Upper lobe of left lung (tissue), 6 donors: ENCODE data around the gene MSH3. TPM values are rescaled to one million over a fixed set of nuclear protein-coding genes. Genes with fewer than 3 reads are reported as not detected.
A peak's percentile ranks its signal among the peaks of the same experiment; 100 is the strongest.

Experiments used
- ATAC-seq, 2 donors: fragments of 200-7000 bp; cut with Tn5 transposase; one replicate each; pipeline ENCODE4 v1.9.1; 2022; ENCODE audit warnings: mild to moderate bottlenecking in 2 of 2, moderate library complexity in 2 of 2; ENCODE audit not compliant: low FRiP score in 2 of 2
- DNase-seq, 2 donors: peaks; one replicate each; pipeline ENCODE4 v3.0.0-alpha.2; 2019 to 2020
- H3K27ac ChIP-seq, 4 donors: fragments of 200-600 bp; sonication (generic); one replicate each; pipeline ENCODE4 v1.5.1; 2016 to 2019
- H3K27me3 ChIP-seq, 4 donors: fragments of 200-600 bp; sonication (generic); one replicate each; pipeline ENCODE4 v1.5.1; 2017 to 2019
- H3K36me3 ChIP-seq, 4 donors: fragments of 200-600 bp; sonication (generic); one replicate each; pipeline ENCODE4 v1.5.1; 2016 to 2019
- H3K4me1 ChIP-seq, 4 donors: fragments of 200-600 bp; sonication (generic); one replicate each; pipeline ENCODE4 v1.5.1; 2018 to 2019
- H3K4me3 ChIP-seq, 4 donors: fragments of 200-600 bp; sonication (generic); one replicate each; pipeline ENCODE4 v1.5.1; 2017 to 2019; ENCODE audit warnings: mild to moderate bottlenecking in 2 of 4, moderate library complexity in 1 of 4
- H3K9me3 ChIP-seq, 4 donors: fragments of 200-600 bp; sonication (generic); one replicate each; pipeline ENCODE4 v1.5.1; 2018 to 2019
- EP300 ChIP-seq, 4 donors: sonication (generic); formaldehyde crosslinking; IDR thresholded peaks; one replicate each; pipeline ENCODE4 v1.5.1; 2017; ENCODE audit warnings: antibody characterized with exemption in 4 of 4, control low read depth in 2 of 4
- POLR2A ChIP-seq, 4 donors: fragments of 450-650 bp; IDR thresholded peaks; one replicate each; pipeline ENCODE4 v1.5.1; 2016 to 2017; ENCODE audit warnings: antibody characterized with exemption in 4 of 4, mild to moderate bottlenecking in 2 of 4
- POLR2AphosphoS5 ChIP-seq, 2 donors: sonication (generic); formaldehyde crosslinking; IDR thresholded peaks; one replicate each; pipeline ENCODE4 v1.5.1; 2017; ENCODE audit warnings: antibody characterized with exemption in 2 of 2
- WGBS, 2 donors: methylation state at CpG; one replicate each; pipeline ENCODE4 v1.1.5; 2017 to 2018; 5-methylcytosine and 5-hydroxymethylcytosine counted together
- total RNA-seq, 6 donors: library from RNA; depleted of rRNA in 4 of 6; stranded (reverse); fragments of >200 nt in 4 of 6; gene quantifications; one replicate each; pipeline versions ENCODE4 v1.1.0 to v1.2.1, GENCODE V29; 2016 to 2021
- TF ChIP-seq, protein P1 (sequence below), 6 experiments: fragments of 450-650 bp in 4 of 6; fragments of 200-600 bp in 2 of 6; sonication (generic) in 2 of 6; IDR thresholded peaks; one replicate each; pipeline ENCODE4 v1.5.1; 2016 to 2019; ENCODE audit warnings: antibody characterized with exemption in 6 of 6
- donor health status: DM: no; HTN: no; CAD: no; lungs with moderate emphysema.
- donor health status: DM: no; HTN: yes; CAD: no; lungs with severe emphysema.

MSH3 gene
- total RNA-seq, 6 donors from 2014 or later: 9.0 to 17.3 (median 12.5) TPM

DNA sequence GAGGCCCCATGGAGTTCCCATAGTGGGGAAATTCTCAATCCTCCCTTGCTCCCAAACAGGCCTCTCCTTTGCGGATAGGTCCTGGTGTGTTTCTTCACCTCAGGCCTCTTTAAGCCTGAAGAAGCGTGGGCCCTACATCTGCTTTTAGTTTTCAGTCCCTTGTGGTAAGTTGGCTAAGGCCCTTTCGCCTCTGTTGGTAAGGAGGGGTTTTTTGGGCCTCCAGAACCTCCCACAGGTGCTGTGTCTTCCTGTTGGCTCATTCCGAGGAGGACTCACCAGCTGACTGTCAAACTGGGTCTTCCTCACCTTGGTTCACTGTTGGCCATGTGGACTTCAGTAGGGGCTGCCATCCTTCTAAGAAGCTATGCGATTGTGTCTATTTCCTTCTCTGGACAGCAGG lies 56.8 kb downstream of the MSH3 start:
- no peaks in the 10 kb centered on the region for H3K9me3 ChIP-seq
- DNase-seq: no peak
- peaks cover 0 to 15% (median 6%) of the 10 kb centered on the region in 4 donors for H3K36me3 ChIP-seq
- TF ChIP-seq, protein P1, sequence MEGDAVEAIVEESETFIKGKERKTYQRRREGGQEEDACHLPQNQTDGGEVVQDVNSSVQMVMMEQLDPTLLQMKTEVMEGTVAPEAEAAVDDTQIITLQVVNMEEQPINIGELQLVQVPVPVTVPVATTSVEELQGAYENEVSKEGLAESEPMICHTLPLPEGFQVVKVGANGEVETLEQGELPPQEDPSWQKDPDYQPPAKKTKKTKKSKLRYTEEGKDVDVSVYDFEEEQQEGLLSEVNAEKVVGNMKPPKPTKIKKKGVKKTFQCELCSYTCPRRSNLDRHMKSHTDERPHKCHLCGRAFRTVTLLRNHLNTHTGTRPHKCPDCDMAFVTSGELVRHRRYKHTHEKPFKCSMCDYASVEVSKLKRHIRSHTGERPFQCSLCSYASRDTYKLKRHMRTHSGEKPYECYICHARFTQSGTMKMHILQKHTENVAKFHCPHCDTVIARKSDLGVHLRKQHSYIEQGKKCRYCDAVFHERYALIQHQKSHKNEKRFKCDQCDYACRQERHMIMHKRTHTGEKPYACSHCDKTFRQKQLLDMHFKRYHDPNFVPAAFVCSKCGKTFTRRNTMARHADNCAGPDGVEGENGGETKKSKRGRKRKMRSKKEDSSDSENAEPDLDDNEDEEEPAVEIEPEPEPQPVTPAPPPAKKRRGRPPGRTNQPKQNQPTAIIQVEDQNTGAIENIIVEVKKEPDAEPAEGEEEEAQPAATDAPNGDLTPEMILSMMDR (IDR thresholded peaks at IDR 0.05): no peak
- TF ChIP-seq POLR2AphosphoS5 (IDR thresholded peaks at IDR 0.05) (no peak), POLR2A (IDR thresholded peaks at IDR 0.05) (no peak), EP300 (IDR thresholded peaks at IDR 0.05) (no peak)
- 94 to 95% methylated on average over 5 of the region's 5 CpGs for WGBS, 2 donors
- no peak overlapping the region for H3K4me3 ChIP-seq
- H3K27ac ChIP-seq: no peak overlapping the region
- no peaks in the 10 kb centered on the region for H3K4me1 ChIP-seq
- H3K27me3 ChIP-seq: no peaks in the 10 kb centered on the region
- no peak for ATAC-seq

DNA sequence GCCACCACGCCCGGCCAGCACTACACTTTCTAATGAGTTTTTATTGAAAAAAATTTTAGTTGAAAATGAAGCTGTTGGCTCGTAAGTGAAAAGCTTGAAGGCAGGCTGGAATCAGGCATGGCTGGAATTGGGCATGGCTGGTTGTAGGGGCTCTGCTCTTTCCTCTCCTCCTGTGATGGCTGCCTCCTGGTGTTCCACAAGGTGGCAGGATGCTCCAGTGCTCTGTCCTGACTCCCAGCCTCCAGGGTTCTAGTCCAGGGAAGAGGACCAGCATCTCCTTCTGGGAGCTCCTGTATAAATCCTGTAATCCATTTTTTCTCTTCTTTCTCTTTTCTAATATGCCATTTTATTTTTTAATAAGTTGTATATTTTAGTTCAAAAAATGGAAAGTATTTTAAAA lies 57.5 kb downstream of the MSH3 start:
- H3K4me1 ChIP-seq: no peaks in the 10 kb centered on the region
- ATAC-seq (no peak), DNase-seq (no peak)
- no peak for TF ChIP-seq POLR2AphosphoS5 (IDR thresholded peaks at IDR 0.05)
- TF ChIP-seq, protein P1 (IDR thresholded peaks at IDR 0.05): peak in 1 of 6 experiments; percentile 6
- H3K27me3 ChIP-seq: no peaks in the 10 kb centered on the region
- H3K27ac ChIP-seq: no peak overlapping the region
- no peaks in the 10 kb centered on the region for H3K9me3 ChIP-seq
- peaks cover 0 to 15% (median 6%) of the 10 kb centered on the region in 4 donors for H3K36me3 ChIP-seq
- H3K4me3 ChIP-seq: no peak overlapping the region
- 100% methylated on average over 3 of the region's 3 CpGs for WGBS, 2 donors

DNA sequence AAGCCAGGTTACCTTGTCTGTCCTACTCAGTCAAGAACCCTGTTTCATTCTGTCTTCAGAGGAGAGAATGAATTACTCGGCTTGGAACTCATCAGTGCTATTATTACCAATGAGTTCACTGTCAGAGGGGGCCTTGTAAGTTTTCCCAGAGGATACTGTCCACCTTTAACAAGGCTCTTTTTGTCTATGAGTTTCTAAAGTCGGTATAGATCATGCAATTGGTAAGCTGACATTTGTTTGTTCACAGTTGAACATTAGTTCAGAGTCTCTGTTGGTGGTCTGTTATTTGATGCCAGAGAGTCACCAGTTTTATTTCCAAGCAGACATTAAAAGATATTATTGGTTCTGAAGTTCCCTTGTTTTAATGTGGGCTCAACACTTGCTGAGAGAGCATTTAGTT lies 58.5 kb downstream of the MSH3 start:
- WGBS, 2 donors: 60 to 78% methylated on average over 2 of the region's 2 CpGs
- no peaks in the 10 kb centered on the region for H3K9me3 ChIP-seq
- no peaks in the 10 kb centered on the region for H3K4me1 ChIP-seq
- DNase-seq: no peak
- peaks cover 0 to 15% (median 6%) of the 10 kb centered on the region in 4 donors for H3K36me3 ChIP-seq
- no peak overlapping the region for H3K27ac ChIP-seq
- no peaks in the 10 kb centered on the region for H3K27me3 ChIP-seq
- TF ChIP-seq POLR2A (IDR thresholded peaks at IDR 0.05) (no peak), EP300 (IDR thresholded peaks at IDR 0.05) (no peak), POLR2AphosphoS5 (IDR thresholded peaks at IDR 0.05) (no peak)
- TF ChIP-seq, protein P1 (IDR thresholded peaks at IDR 0.05): no peak
- H3K4me3 ChIP-seq: no peak overlapping the region
- no peak for ATAC-seq

DNA sequence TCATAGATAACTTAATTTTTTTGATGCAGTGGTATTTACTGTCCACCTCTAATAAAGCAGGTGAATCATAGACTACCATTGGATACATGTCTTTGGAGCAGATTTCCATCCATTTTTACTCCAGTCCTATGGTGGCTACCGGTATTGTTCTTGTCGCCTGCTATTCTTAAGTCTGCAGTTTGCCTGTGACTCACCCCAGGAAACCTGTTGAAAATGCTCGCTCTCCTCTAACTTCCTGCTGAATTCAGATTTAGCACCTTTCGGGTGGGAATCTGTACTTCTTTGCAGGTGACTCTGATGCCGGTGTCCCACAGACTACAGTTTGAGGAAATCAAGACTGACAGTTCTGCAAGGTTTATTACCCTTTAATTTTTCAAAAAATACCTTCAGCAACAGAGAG lies 59.2 kb downstream of the MSH3 start:
- DNase-seq: no peak
- Histone ChIP-seq H3K27me3 (no peaks in the 10 kb centered on the region), H3K9me3 (no peaks in the 10 kb centered on the region), H3K27ac (no peak overlapping the region), H3K4me1 (no peaks in the 10 kb centered on the region), H3K4me3 (no peak overlapping the region), H3K36me3 (peaks cover 0 to 10% (median 5%) of the 10 kb centered on the region in 4 donors)
- TF ChIP-seq EP300 (IDR thresholded peaks at IDR 0.05) (no peak), POLR2AphosphoS5 (IDR thresholded peaks at IDR 0.05) (no peak), POLR2A (IDR thresholded peaks at IDR 0.05) (no peak)
- TF ChIP-seq, protein P1 (IDR thresholded peaks at IDR 0.05): no peak
- no peak for ATAC-seq
- 83 to 84% methylated on average over 5 of the region's 5 CpGs for WGBS, 2 donors

DNA sequence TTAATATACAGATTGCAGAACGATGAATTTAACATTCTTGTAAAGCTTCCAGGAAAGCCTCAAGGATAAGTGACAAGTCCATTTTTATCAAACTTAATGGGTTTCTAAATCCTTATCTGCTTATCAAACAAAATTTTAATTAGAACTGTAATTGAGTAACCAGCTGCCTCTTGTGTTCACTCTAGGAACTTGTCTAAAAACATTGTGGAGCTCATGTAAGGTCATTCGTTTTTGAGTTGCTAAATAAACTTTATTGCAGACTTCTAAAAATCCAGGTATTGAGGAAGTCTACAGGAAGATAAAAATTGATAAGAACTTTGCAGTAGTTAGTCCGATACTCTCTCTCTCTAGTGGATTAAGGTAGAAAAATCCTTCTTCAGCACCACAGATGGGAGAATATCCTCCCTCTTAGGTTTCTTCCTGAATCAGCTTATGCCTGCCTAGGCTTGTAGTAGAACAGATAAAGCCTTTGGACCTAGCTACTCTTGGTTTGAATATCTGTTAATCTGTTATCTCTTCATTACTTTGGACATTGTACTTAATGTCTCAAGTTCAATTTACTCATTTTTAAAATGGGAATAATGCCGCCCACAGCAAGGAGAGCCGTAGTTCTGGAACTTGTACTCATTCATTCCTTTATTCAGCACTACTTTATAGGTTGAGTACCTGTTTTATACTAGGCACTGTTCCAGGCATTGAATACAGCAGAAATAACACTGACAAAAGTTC lies 60.3 kb downstream of the MSH3 start:
- no peak overlapping the region for H3K27ac ChIP-seq
- no peaks in the 10 kb centered on the region for H3K27me3 ChIP-seq
- 80 to 84% methylated on average over 5 of the region's 5 CpGs for WGBS, 2 donors
- TF ChIP-seq, protein P1 (IDR thresholded peaks at IDR 0.05): no peak
- TF ChIP-seq EP300 (IDR thresholded peaks at IDR 0.05): no peak
- TF ChIP-seq POLR2AphosphoS5 (IDR thresholded peaks at IDR 0.05): no peak
- no peak for TF ChIP-seq POLR2A (IDR thresholded peaks at IDR 0.05)
- H3K36me3 ChIP-seq: peaks cover 0 to 10% (median 4%) of the 10 kb centered on the region in 4 donors
- DNase-seq (no peak), ATAC-seq (no peak)
- H3K9me3 ChIP-seq: peaks cover 0 to 1% (median 0%) of the 10 kb centered on the region in 4 donors
- no peak overlapping the region for H3K4me3 ChIP-seq
- H3K4me1 ChIP-seq: no peaks in the 10 kb centered on the region
